Superior temporal gyrus (tissue), 1 donor: ENCODE results near the gene ATP6V0B.

ENCODE experiments used
- DNase-seq: peaks from one replicate; pipeline ENCODE4 v3.0.0-alpha.2; 2016; ENCODE audit errors: extremely low spot score

The ATP6V0B gene

DNA sequence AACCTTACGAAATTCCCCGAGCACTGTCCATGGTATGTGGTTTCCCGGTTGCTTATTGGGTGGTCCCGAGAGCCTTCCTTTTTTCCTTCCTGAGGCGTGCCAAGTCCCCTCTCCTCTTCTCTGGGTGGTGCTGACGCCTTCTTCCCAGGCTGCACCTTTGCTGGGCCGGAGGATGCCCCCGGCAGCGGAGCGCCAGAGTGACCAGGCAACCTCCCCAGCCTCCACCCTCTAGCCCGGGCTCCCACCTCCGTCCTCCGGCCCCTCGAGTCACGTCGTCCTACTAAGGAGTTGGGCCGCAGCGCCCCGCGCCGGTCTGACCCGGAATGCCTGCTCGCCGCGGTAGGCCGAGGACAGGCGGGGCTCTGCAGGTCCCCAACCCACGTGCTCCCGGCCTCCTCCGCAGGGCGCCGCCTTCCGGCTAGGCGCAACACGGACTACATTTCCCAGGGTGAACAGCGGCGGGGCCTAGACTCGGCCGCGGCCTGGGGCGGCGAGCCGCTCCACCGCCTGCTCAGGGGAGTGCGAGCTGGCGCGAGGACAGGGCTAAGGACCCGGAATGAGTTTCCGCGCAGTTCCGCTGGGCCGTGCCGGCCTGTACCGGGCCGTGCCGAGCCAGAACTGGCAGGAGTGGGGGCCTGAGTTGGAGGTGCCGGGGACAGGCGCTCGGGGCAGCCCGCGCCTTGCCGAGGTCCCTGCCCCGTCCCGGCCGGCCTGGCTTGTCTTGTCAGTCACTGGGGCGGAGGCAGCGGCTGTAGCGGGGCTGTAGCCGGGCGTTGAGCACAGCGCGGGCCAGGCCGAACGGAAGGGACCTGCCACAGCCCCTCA lies 28.3 kb upstream of the ATP6V0B start, which contains the start of gene IPO13:
Gene IPO13 (plus strand): TSS at position 715 of the 825 bp plus-strand sequence. CDS start 651 bp downstream, outside the sequence.
- peak; percentile 98 for DNase-seq

DNA sequence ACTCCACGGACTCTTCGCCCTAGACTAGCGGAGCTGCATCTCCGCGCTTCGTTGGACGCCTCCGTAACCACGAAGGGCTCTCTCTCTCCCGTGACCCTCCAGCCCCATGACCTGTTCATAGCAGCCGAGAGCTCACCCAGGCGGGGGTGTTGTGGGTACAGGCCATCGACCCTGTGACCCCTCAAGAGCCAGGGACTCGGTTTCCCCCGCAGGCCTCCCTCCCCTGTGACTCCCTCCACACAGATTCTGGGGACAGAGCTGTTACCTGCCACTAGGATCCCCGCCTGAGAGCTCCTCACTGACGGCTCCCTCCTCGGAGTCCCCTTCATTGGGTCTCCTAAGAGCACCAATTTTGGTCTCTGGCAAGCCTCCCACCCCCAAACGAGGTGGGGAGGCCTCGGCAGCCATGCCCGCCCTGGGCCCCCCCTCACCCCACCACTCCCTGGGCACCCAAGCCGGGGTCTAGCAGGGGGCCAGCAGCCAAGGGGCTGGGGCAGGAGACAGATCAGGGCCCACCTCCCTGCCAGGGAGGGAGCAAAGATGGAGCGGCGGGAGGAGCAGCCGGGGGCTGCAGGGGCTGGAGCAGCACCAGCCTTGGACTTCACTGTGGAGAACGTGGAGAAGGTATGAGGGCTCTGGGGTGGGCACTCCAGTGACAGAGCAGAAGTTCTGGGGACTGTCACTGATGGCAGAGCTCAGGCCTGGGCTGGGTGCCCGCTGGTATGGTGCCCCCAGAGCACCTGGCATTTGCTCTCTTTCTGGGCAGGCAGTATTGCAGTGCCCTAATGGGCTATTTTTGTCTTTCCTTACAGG lies 27.5 kb upstream of the ATP6V0B start:
- no peak for DNase-seq

DNA sequence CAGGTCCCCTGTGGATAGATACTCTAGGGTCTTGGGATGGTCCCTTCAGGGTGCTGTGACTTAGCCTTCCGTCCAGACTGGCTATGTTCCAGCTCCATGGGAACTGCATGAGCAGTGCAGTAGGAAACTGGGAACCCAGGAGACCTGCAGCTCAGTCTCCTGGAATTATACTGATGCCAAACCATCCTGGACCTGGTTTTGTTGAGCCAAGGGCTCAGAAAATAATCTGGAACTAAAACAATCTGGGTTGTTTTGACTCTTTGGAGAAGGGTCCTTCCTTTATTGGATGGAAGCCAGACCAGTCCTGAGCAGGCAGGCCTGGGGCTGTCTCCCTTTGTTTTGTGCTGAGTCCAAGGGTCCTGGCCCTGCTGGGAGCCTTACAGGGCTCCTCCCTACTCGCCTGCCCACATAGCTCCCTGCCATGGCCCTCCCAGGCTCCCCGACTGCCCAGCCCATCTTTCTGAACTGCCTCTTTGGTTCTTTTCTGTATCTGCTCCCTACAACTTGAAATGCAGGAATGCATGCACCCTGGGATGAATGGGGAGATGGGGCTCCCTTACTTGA lies 26.8 kb upstream of the ATP6V0B start:
- peak; percentile 53 for DNase-seq

DNA sequence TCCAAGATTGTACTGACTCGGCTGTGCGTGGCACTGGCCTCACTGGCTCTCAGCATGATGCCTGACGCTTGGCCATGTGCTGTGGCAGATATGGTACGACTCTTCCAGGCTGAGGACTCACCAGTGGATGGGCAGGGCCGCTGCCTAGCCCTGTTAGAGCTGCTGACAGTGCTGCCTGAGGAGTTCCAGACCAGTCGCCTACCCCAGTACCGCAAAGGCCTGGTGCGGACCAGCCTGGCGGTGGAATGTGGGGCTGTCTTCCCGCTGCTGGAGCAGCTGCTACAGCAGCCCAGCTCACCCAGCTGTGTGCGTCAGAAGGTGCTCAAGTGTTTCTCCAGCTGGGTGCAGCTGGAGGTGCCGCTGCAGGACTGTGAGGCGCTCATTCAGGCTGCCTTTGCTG lies 25.1 kb upstream of the ATP6V0B start:
- DNase-seq, result no peak

DNA sequence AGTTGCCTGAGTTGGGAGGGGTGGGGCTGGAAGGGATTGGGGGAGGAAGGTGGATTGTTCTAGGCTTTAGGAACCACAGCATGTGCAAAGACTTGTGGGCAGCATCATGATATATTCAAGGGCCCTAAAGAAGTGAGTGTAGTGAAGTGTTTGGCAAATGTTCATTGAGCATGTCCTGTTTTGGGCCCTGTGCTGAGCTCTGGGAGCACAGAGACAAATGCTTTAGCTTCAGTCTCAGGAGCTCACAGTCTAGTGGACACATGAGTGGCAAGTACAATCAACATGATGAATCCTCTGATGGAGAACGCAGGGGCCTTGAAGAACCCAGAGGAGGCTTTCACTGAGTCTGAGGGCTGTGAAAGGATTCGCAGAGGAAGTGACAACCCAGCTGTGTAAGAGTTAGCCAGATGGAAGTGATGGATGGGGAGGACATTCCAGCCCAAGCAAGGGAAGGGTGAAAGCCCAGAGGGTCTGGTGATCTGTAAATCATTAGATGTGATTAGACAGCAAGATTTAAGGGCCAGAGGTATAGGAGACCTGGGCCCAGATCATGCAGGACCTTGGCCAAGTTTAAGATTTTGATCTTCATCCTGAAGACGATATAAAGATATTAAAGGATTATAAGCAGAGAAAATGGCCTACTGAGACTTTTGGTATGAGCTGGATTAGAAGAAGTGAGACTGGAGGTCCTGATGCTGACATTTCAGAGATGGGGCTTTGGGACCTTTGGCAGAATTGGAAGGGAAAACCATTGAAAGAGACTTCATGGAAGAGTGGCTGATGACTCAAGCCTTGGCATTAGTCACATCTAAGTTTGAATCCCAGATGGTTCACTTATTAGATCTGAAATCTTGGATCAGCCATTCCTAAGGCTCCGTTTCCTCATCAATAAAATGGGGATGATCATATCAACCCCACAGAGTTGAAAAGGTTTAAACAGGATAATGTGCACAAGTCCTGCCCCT lies 23.5 kb upstream of the ATP6V0B start:
- DNase-seq, result no peak

DNA sequence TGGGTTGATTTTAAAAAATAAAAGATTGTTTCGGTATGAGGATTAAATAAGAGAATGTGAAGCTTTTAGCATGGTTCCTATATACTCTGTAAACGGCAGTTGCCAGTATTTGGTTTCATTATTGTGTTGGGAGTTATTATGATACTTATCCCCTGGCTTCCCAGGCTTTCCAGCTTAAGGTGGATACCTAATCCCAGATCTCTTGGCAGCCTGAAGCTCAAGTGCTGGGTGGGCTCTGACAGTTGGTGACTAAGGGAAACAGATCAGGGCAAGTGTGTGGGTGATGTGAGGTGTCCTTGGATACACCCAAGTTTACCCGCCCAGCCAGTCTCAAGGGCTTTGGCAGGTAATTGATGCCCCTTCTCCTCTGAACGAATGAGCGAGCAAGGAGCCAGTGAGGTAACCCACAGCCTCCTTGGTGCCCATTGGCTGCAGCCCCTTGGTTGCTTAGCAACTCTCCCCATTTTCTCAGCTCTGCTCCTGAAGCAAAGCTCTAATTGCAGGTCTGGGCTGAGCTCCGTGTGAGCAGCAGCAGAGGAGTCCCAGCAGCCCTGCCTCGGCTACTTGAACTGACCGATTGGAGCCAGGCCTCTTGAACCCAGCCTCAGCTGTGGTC lies 21.9 kb upstream of the ATP6V0B start:
- DNase-seq, result peak; percentile 62

DNA sequence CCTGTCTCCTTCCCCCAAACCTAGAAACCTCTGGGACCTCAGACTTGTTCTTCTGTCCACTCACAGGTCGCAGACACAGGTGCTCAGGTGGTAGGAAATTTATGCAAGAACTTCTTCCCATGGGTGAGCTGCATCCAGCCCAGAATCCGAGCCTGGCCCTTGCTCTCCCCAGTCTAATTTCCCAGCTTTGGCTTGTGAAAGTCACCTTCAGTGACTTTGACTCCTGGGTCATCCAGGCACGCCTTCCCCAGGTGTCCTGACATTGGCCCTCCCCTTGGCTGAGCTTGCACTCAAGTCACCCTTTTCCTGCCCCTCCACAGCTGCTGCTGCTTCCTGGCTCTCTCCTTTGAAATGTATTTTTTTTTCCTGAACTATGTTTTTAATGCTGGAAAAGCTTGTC lies 21.4 kb upstream of the ATP6V0B start:
- no peak for DNase-seq

DNA sequence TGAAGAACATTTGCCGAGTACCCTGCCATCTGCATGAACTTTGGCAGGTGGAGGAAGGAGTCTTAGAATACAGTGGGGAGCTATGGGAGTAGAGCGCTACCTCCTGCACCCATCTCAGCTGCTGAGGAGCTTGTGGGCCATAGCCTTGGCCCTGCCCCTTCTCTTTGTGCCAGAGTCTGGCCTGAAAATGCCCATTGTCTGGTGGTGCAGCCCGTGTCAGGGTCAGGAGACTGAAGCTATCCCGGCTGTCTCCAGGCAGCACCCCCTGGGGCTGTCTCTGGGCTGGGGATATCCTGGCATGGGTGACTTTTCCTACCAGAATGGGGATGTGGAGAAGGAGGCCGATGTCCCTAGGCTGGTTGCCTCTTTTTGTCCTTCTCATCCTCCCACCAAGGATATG lies 20.7 kb upstream of the ATP6V0B start:
- DNase-seq, result peak; percentile 94

DNA sequence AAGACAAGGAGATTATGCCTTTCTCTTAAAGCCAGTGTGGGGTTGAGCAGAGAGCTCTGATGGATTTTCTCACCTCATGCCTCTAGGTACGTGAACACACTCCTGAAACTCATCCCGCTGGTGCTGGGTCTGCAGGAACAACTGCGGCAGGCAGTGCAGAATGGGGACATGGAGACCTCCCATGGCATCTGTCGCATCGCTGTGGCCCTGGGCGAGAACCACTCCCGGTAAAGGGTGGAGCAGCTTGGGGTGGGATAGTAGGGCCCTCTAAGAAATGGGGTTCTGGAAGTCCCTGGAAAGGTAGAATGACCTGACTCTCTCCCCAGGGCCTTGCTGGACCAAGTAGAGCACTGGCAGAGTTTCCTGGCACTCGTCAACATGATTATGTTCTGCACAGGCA lies 18.5 kb upstream of the ATP6V0B start:
- no peak for DNase-seq

DNA sequence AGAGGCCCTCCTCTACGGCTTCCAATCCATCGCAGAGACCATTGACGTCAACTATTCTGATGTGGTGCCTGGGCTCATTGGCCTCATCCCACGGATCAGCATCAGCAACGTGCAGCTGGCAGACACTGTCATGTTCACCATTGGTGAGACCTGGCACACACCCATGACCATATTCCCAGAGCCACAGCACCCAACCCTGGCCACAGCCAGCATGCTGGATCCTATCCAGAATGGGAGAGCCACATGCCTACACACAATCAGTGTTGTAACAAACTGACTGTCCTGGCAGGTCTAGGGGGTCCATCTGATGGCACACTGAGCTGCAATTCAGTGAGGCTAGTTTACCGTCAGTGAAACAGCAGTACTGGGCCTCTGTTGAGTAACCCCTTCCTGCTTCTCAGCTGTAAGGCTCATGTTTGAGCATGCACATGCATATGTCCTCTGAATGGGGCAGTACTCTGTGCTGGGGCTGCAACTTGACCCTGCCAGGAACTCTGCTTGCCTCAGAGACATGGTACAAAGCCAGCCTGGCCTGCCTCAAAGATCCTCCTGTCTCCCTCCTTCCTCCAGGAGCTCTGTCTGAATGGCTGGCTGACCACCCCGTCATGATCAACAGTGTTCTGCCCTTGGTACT lies 17.2 kb upstream of the ATP6V0B start:
- DNase-seq, result no peak

DNA sequence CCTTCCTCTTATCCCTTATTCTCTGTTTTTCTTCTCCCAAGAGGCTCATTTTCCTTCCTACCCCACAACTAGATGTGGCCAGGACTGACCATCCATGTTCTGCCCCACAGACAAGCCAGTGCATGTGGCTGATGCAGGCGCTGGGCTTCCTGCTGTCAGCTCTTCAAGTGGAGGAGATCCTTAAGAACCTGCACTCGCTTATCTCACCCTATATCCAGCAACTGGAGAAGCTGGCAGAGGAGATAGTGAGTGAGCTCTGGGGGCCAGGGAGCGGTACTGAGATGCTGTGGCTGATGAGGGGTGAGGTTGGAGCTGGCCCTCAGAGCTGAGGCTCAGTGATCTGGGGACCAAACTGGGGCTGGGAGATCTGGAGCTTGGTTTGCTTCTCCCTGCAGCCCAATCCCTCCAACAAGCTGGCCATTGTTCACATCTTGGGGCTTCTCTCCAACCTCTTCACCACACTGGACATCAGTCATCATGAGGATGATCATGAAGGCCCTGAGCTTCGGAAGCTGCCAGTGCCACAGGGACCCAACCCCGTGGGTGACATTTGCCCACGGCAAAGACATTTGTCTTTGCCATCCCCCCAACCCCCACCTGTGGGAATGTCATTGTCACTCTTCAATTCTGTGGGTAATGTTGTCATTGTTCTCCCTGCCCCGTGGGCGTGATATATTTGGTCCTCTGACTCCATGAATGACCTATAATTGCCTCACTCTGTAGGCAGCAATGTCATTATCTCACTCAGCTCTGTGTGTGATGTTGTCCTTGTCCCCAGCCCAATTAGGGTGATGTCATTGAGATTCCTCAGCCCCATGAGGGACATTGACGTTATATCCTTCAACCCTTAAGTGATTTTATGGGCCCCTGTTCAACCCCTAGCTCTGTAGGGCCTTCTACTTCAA lies 16.2 kb upstream of the ATP6V0B start:
- DNase-seq, result peak; percentile 57

DNA sequence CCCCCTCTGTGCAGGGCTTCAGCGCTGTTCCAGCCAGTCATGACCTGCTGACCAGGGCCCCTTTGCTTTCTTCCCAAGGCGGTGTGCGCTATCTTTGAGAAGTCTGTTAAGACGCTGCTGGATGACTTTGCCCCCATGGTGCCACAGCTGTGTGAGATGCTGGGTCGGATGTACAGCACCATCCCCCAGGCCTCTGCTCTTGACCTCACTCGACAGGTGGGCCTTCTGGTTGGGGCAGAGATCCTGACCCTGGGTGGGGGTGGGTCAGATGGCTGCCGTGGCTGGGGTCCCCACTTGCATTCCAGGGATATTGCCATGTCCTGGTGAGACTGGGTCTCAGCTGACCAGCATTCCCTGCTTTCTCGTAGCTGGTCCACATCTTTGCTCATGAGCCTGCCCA lies 14.0 kb upstream of the ATP6V0B start:
- DNase-seq, result no peak

DNA sequence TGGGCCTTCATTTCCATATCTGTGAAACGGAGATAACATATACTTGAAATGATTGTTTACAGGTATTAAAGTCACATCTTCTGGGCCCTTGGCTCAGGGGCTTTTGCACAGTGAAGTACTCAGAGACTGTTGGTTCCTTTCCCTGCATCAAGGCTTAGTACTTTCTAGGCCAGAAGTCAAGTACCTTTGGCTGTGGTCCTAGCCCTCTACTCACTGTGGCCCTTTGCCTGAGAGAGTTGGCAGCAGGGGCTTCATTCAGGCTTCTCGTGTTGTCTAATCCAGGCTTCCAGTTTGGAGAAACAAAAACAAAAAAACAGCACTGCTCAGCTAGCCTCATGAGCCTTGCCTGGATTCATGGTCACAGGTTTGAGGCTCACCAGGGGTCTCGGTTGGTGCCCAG lies 13.1 kb upstream of the ATP6V0B start:
- DNase-seq, result no peak

DNA sequence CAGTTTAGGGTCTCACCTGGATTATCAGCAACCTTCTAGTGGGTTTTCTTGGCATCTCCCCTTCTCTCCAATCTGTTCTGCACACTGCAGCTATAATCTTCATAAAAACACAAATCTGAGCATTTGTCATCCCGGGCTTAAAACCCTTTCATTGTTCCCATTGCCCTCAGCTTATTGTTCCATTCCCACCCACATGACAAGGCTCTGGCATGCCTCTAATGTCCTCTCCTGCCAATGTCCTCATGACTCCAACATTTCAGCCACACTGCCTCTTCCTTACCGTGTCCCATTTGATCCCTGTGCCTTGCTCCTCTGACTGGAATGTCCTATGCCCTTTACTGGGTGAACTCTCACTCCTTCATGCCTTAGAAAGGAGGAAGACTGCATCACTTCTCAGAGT lies 12.4 kb upstream of the ATP6V0B start:
- peak; percentile 84 for DNase-seq

DNA sequence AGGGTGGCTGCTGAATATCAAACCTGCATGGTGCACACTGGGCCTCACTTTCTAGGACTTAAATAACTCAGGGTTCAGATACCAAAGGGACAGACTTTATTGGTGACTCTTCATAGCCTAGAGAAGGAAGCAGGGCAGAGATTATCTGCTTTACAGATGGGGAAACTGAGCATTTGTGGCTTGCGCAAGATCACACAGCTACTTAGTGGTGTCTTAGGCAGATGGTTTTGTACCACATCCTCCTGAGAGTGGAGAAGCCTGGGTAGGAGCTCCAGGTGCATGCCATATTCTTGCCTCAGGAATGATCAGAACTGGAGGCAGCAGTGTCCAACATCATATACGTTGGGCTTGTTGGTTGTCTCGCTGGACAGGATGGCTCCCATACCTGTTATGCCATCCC lies 11.8 kb upstream of the ATP6V0B start:
- no peak for DNase-seq

DNA sequence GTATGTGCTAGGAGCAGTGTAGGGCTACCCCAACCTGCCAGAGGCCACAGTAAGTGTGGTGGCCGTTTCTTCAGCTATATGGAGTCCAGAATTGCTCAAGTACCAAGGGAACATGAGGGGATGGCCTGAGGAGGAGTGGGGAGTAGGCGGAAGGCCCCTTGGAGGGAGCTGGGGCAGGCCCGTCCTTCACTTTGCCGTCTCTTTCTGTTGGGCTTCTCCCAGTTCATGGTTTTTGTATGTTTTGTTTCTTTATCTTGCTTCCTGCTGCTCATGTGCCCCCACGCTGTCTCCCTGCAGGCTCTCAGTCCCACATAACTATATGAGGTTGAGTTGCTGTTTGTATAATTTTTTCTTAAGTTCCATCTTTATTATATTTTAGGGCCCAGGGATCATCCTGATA lies 10.9 kb upstream of the ATP6V0B start:
- no peak for DNase-seq

DNA sequence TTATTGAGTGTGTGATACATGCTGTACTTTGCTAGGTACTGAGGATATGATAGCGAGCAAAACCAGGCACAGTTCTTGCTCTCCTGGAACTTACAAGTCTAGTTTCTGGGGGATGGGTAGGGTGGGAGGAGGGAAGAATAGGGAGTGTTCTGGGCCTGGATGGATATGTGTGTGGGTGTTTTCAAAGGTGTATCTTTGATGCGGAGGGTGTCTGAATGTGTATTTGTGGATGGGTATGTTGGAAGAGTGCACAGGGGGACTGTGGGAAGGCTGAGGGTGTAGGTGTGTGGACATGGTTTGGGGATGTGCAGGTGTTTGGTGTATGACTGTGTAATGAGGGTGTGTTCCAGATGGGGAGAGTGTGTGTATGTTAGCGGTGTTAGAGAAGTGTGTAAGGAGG lies 9.4 kb upstream of the ATP6V0B start:
- DNase-seq, result no peak

DNA sequence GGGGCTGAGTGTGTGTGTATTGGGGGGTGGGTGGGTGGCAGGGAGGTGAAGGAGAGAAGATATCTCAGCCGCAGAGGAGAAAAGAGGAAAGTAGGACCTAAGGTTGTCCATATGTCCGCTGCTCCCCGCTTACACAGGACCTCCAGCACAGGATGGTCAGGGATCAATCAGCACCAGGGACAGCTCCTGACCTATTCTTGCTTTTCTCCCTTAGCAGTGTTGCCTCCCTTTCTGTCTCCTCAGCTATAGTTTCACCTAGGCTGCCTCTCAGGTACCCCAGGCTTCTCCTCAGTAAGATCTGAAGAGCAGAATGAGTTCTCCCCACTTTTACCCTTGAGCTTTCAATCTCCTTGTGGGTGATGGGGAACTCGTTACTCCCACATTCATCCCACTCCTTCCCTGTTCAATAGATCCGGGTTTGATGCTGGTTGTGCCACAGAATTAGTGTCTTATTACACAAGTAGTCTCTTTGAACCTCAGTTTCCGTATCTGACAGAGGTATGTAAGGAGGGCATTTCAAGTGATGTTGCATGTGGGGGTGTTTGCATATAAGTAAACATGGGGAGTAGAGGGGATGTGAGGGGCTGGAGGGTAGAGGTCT lies 6.3 kb upstream of the ATP6V0B start:
- DNase-seq, result no peak

DNA sequence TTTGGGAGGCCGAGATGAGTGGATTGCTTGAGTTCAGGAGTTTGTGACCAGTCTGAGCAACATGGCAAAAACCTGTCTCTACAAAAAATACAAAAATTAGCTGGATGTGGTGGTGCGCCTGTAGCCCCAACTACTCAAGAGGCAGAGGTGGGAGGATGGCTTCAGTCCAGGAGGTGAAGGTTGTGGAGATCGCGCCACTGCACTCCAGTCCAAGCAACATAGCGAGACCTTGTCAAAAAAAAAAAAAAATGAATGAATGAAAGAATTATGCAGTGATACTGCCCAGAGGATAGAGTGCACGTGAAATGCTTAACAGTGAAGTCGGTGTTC lies 5.4 kb upstream of the ATP6V0B start:
- no peak for DNase-seq
